Endometrium (tissue), 2 donors: ENCODE data around the gene GET3.

Source experiments
- FAIRE-seq: peaks from 2 replicates; lab custom pipeline; 2012; peaks lifted over from hg19 to GRCh38; lab: Jason Lieb, UNC
- donor health status: control.
- donor health status: control.

The GET3 gene

GRCh38 chr19:12782174-12782423 lies 44.8 kb downstream of the GET3 start:
- FAIRE-seq, result no peak

- FAIRE-seq, result no peak
These were observed 45.4 kb downstream of the GET3 start for GRCh38 chr19:12782424-12783290.

- no peak for FAIRE-seq
These were observed 46.1 kb downstream of the GET3 start for GRCh38 chr19:12783291-12783848.

GRCh38 chr19:12783849-12784393 lies 46.6 kb downstream of the GET3 start:
- FAIRE-seq, result no peak

- FAIRE-seq, result no peak
These were observed 47.1 kb downstream of the GET3 start for GRCh38 chr19:12784394-12784870.

- no peak for FAIRE-seq
These were observed 47.7 kb downstream of the GET3 start for GRCh38 chr19:12784871-12785430.

- no peak for FAIRE-seq
These were observed 48.2 kb downstream of the GET3 start for GRCh38 chr19:12785431-12786031.

- FAIRE-seq, result no peak
These were observed 49.0 kb downstream of the GET3 start for GRCh38 chr19:12786141-12786870.

- FAIRE-seq, result no peak
These were observed 49.7 kb downstream of the GET3 start for GRCh38 chr19:12786952-12787351.

GRCh38 chr19:12787458-12787857 lies 50.2 kb downstream of the GET3 start:
- no peak for FAIRE-seq

- FAIRE-seq, result no peak
These were observed 50.9 kb downstream of the GET3 start for GRCh38 chr19:12788042-12788681.

GRCh38 chr19:12788682-12789097 lies 51.4 kb downstream of the GET3 start:
- no peak for FAIRE-seq

GRCh38 chr19:12789098-12789903 lies 52.0 kb downstream of the GET3 start:
- FAIRE-seq, result no peak

- FAIRE-seq, result no peak
These were observed 52.8 kb downstream of the GET3 start for GRCh38 chr19:12789904-12790619.

GRCh38 chr19:12790628-12791344 lies 53.5 kb downstream of the GET3 start:
- FAIRE-seq, result no peak

- peak; percentile 62 for FAIRE-seq
These were observed 54.2 kb downstream of the GET3 start, which contains the start of gene JUNB for GRCh38 chr19:12791345-12792050. Gene JUNB (plus strand): TSS chr19:12791486. CDS start chr19:12791772, 286 bp downstream.

GRCh38 chr19:12792051-12792852 lies 55.0 kb downstream of the GET3 start:
- no peak for FAIRE-seq

- no peak for FAIRE-seq
These were observed 55.6 kb downstream of the GET3 start for GRCh38 chr19:12792853-12793289.
